Gastroesophageal sphincter (tissue), 3 donors: Measurements from ENCODE around the gene FOXO6.

ENCODE experiments used
- EP300 ChIP-seq: sonication (generic); formaldehyde crosslinking; IDR thresholded peaks from one replicate; pipeline ENCODE4 v1.6.1; 2017; ENCODE audit warnings: antibody characterized with exemption, mild to moderate bottlenecking
- POLR2A ChIP-seq, 2 donors: fragments of 450-650 bp; IDR thresholded peaks; one replicate each; pipeline ENCODE4 v1.6.1; 2017; ENCODE audit warnings: antibody characterized with exemption in 2 of 2, mild to moderate bottlenecking in 2 of 2, moderate library complexity in 1 of 2
- POLR2AphosphoS5 ChIP-seq: sonication (generic); formaldehyde crosslinking; IDR thresholded peaks from one replicate; pipeline ENCODE4 v1.6.1; 2017; ENCODE audit warnings: antibody characterized with exemption
- TF ChIP-seq, protein P1 (sequence below), 4 experiments: fragments of 200-600 bp in 2 of 4; fragments of 450-650 bp in 2 of 4; sonication (generic) in 1 of 4; IDR thresholded peaks; one replicate each; pipeline ENCODE4 v1.5.1; 2017 to 2019; ENCODE audit warnings: antibody characterized with exemption in 4 of 4, mild to moderate bottlenecking in 2 of 4, moderate library complexity in 2 of 4

- no peak for TF ChIP-seq POLR2A (IDR thresholded peaks at IDR 0.05)
- TF ChIP-seq, protein P1, sequence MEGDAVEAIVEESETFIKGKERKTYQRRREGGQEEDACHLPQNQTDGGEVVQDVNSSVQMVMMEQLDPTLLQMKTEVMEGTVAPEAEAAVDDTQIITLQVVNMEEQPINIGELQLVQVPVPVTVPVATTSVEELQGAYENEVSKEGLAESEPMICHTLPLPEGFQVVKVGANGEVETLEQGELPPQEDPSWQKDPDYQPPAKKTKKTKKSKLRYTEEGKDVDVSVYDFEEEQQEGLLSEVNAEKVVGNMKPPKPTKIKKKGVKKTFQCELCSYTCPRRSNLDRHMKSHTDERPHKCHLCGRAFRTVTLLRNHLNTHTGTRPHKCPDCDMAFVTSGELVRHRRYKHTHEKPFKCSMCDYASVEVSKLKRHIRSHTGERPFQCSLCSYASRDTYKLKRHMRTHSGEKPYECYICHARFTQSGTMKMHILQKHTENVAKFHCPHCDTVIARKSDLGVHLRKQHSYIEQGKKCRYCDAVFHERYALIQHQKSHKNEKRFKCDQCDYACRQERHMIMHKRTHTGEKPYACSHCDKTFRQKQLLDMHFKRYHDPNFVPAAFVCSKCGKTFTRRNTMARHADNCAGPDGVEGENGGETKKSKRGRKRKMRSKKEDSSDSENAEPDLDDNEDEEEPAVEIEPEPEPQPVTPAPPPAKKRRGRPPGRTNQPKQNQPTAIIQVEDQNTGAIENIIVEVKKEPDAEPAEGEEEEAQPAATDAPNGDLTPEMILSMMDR (IDR thresholded peaks at IDR 0.05), result no peak
- TF ChIP-seq POLR2AphosphoS5, result no peak
- no peak for TF ChIP-seq EP300
These were observed 5.9 kb upstream of the FOXO6 start for GRCh38 chr1:41355356-41355755.
